Measurements from ENCODE around the gene SRCAP.

- TF ChIP-seq PBX3 (IDR thresholded peaks at IDR 0.05), result no peak
- no peak for TF ChIP-seq CTCF (IDR thresholded peaks at IDR 0.05)
- no peak for TF ChIP-seq REST (IDR thresholded peaks at IDR 0.05; ENCODE audit: low read depth, low read length)
- TF ChIP-seq EP300 (IDR thresholded peaks at IDR 0.05; ENCODE audit: borderline replicate concordance in 1 of 2, low read depth in 1 of 2, low read length in 1 of 2), result no peak
Observed at GRCh38 chr16:30766933-30767284, 67.9 kb downstream of the SRCAP start.
